Measurements from ENCODE around the gene NUDT3. TPM values are rescaled to one million over a fixed set of nuclear protein-coding genes. Genes with fewer than 3 reads are reported as not detected.

NUDT3 gene
- total RNA-seq, 2 donors from 2014 or later, result 28.9 to 30.8 TPM

DNA sequence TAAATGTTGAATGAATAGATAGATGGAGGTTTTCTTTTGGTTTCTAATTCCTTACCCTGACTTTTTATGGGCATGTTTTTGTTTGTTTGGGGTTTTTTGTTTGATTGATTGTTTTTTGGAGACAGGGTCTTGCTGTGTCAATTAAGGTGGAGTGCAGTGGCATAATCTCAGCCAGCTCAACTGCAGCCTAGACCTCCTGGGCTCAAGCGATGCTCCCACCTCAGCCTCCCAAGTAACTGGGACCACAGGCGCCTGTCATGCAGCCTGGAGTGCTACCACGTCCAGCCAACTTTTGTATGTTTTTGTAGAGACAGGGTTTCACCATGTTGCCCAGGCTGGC, 1.5 kb upstream of the NUDT3 start:
- no peak for DNase-seq (ENCODE audit: low spot score)
- H3K4me3 ChIP-seq, result no peak overlapping the region
- H3K27me3 ChIP-seq (replicated peaks; ENCODE audit: insufficient read depth), result no peaks in the 10 kb centered on the region
- no peaks in the 10 kb centered on the region for H3K4me1 ChIP-seq (replicated peaks)
- WGBS, result 82% methylated on average over 3 of the region's 3 CpGs
- no peak overlapping the region for H3K27ac ChIP-seq
- intact Hi-C loops (cut with DNase I), result loop anchor here (2.0 to 10.0 kb wide), 2 partner anchors 31 to 79 kb away; no protein-coding TSS in a partner anchor
- TF ChIP-seq, protein P1, sequence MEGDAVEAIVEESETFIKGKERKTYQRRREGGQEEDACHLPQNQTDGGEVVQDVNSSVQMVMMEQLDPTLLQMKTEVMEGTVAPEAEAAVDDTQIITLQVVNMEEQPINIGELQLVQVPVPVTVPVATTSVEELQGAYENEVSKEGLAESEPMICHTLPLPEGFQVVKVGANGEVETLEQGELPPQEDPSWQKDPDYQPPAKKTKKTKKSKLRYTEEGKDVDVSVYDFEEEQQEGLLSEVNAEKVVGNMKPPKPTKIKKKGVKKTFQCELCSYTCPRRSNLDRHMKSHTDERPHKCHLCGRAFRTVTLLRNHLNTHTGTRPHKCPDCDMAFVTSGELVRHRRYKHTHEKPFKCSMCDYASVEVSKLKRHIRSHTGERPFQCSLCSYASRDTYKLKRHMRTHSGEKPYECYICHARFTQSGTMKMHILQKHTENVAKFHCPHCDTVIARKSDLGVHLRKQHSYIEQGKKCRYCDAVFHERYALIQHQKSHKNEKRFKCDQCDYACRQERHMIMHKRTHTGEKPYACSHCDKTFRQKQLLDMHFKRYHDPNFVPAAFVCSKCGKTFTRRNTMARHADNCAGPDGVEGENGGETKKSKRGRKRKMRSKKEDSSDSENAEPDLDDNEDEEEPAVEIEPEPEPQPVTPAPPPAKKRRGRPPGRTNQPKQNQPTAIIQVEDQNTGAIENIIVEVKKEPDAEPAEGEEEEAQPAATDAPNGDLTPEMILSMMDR (IDR thresholded peaks at IDR 0.05), result no peak
- TF ChIP-seq POLR2AphosphoS5 (IDR thresholded peaks at IDR 0.05) (no peak), POLR2A (IDR thresholded peaks at IDR 0.05) (no peak)
- H3K36me3 ChIP-seq, result no peaks in the 10 kb centered on the region
- no peaks in the 10 kb centered on the region for H3K9me3 ChIP-seq

DNA sequence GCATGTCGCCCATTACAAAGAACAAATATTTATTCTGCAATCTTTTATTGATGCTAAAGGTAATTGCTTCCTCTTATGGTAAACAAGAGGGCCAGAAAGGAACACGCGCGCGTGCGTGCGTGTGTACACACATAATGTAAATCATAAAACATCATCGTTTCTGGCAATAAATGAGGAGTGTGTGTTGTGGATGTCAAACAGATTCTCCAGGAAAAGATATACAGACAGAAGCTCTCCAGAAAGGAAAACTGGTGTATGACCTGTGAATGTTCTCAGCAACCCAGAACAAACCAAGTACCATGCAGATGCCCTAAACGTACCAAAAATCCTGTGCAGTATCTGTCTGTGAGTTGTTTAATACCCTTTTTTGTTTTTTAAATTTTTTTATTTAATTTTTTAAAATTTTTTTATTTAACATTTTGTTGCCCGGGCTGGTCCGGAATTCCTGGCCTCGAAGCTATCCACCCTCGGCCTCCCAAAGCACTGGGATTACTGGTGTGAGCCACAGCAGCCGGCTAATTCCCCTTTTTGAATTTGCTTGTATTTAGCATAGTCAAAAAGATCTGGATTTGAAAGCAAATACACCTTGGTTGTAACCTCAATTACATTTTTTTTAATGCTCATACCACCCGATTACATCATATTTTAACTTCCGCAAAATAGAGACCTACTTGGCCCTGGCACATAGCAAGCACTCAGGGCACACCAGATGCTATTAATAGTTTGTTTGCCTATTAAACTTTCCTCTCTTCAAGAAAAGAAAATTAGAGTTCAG, 909 bp upstream of the NUDT3 start:
- Histone ChIP-seq H3K4me1 (replicated peaks) (no peaks in the 10 kb centered on the region), H3K4me3 (peak overlapping the region; percentile 88 to 90), H3K27ac (peak overlapping the region; percentile 90 to 91), H3K27me3 (replicated peaks; ENCODE audit: insufficient read depth) (no peaks in the 10 kb centered on the region), H3K36me3 (no peaks in the 10 kb centered on the region), H3K9me3 (no peaks in the 10 kb centered on the region)
- intact Hi-C loops (cut with DNase I), result loop anchor here (10.0 kb wide), 1 partner anchor 79 kb away; no protein-coding TSS in a partner anchor
- 42% methylated on average over 16 of the region's 16 CpGs for WGBS
- TF ChIP-seq, protein P1 (IDR thresholded peaks at IDR 0.05), result no peak
- no peak for TF ChIP-seq POLR2A (IDR thresholded peaks at IDR 0.05)
- no peak for TF ChIP-seq POLR2AphosphoS5 (IDR thresholded peaks at IDR 0.05)
- peak; percentile 23 for DNase-seq (ENCODE audit: low spot score)

DNA sequence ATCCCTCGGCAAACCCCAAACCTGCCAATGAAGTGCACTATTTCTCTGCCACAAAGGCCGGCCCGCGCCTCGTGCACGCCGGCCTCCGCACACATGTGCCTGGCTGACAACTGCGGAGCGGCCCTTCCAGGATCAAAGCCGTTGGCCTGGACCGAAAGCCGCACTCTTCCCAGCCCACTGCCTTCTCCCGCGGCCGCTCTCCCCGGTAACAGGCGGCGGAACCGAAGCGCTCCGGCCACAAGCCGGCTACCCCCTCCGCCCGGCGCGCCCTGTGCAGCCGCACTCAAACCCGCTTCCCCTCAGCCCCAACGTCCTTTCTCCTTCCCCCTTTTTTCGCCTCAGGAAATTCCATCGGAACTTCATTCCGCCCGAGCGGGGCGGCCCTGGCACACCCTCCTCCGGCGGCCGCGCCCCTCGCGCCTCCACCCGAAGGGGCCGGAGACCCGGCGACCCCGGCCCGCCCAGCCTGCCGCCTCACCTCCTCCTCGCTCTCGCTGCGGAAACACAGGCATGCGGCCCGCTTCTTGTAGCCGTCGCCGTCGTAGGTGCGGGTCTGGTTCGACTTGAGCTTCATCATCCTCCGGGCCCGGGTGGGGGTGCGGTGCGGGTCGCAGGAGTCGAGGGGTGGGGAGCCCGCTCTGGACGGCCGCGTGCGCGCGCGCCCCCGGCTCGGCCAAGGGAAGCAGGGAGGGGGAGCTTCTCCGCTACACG, 528 bp downstream of the NUDT3 start:
- Histone ChIP-seq H3K36me3 (no peaks in the 10 kb centered on the region), H3K4me3 (peak overlapping the region; percentile 88 to 90), H3K27me3 (replicated peaks; ENCODE audit: insufficient read depth) (no peaks in the 10 kb centered on the region), H3K4me1 (replicated peaks) (no peaks in the 10 kb centered on the region), H3K27ac (peak overlapping the region; percentile 90 to 91), H3K9me3 (no peaks in the 10 kb centered on the region)
- intact Hi-C loops (cut with DNase I), result loop anchor here (1.0 to 10.0 kb wide), 2 partner anchors 77 to 143 kb away; partner anchors contain the start of gene SMIM29
- WGBS, result under 1% methylated on average over 70 of the region's 78 CpGs
- peak; percentile 24 for DNase-seq (ENCODE audit: low spot score)
- TF ChIP-seq, protein P1 (IDR thresholded peaks at IDR 0.05), result no peak
- no peak for TF ChIP-seq POLR2AphosphoS5 (IDR thresholded peaks at IDR 0.05)
- no peak for TF ChIP-seq POLR2A (IDR thresholded peaks at IDR 0.05)

DNA sequence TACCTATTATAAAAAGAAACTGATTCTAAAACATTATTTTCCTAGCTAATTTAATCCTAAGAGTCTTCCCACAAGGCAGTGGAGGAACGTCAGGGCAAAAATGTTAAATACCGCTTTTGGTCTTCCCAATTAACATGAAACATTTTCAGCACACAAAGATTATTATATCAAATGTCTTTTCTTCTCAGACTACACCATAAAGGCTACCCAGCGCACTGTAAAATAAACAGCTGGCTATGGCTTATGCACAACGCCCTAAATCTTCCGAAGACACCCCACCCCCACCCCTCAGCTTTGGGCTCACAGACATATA, 1.0 kb downstream of the NUDT3 start:
- WGBS, result under 1% methylated on average over 5 of the region's 5 CpGs

More for the DNA sequence above, 1.0 kb downstream of the NUDT3 start:
- peak overlapping the region; percentile 90 to 91 for H3K27ac ChIP-seq
- no peaks in the 10 kb centered on the region for H3K4me1 ChIP-seq (replicated peaks)
- peak overlapping the region; percentile 88 to 90 for H3K4me3 ChIP-seq
- H3K9me3 ChIP-seq, result no peaks in the 10 kb centered on the region
- TF ChIP-seq POLR2AphosphoS5 (IDR thresholded peaks at IDR 0.05), result no peak
- TF ChIP-seq, protein P1 (IDR thresholded peaks at IDR 0.05), result no peak
- TF ChIP-seq POLR2A (IDR thresholded peaks at IDR 0.05), result no peak
- no peak for DNase-seq (ENCODE audit: low spot score)
- H3K27me3 ChIP-seq (replicated peaks; ENCODE audit: insufficient read depth), result no peaks in the 10 kb centered on the region
- H3K36me3 ChIP-seq, result no peaks in the 10 kb centered on the region
- intact Hi-C loops (cut with DNase I), result loop anchor here (10.0 kb wide), 1 partner anchor 77 kb away; no protein-coding TSS in a partner anchor
